GM23338 (cell line): ENCODE measurements around the gene CDHR2. TPM values are rescaled to one million over a fixed set of nuclear protein-coding genes. Genes with fewer than 3 reads are reported as not detected.
A peak's percentile ranks its signal among the peaks of the same experiment; 100 is the strongest.
"Not testable (repeated sequence)": the region's sequence is repeated elsewhere in the genome, so short reads cannot be mapped to it uniquely, and the experiment has no call there.

Experiments used
- ATAC-seq: fragments of 200-7000 bp; cut with Tn5 transposase; 3 replicates; pipeline ENCODE4 v1.9.1; 2020
- DNase-seq: peaks from one replicate; pipeline ENCODE4 v3.0.0-alpha.2; 2015; ENCODE audit warnings: low spot score
- H2AFZ ChIP-seq: fragments of 200-600 bp; sonication (generic); 2 replicates; pipeline ENCODE4 v1.8.0; 2016; ENCODE audit warnings: antibody characterized with exemption, mild to moderate bottlenecking, moderate library complexity
- H3F3A ChIP-seq: fragments of 200-600 bp; sonication (generic); replicated peaks from 2 replicates; pipeline ENCODE4 v1.8.0; 2017; ENCODE audit warnings: antibody characterized with exemption, mixed run types, low read depth
- H3K27ac ChIP-seq: fragments of 200-600 bp; sonication (generic); 2 replicates; pipeline ENCODE4 v1.6.1; 2016; ENCODE audit warnings: low read depth
- H3K27me3 ChIP-seq: fragments of 200-600 bp; sonication (generic); 2 replicates; pipeline ENCODE4 v1.8.0; 2016; ENCODE audit warnings: mild to moderate bottlenecking, mixed run types, moderate library complexity; ENCODE audit not compliant: insufficient read depth
- H3K36me3 ChIP-seq: fragments of 200-600 bp; sonication (generic); 2 replicates; pipeline ENCODE4 v1.8.0; 2016; ENCODE audit warnings: mild to moderate bottlenecking; ENCODE audit not compliant: insufficient read depth
- H3K4me1 ChIP-seq: fragments of 200-600 bp; sonication (generic); 2 replicates; pipeline ENCODE4 v1.8.0; 2016; ENCODE audit warnings: mild to moderate bottlenecking, moderate library complexity; ENCODE audit not compliant: insufficient read depth
- H3K4me2 ChIP-seq: fragments of 200-600 bp; sonication (generic); 2 replicates; pipeline ENCODE4 v1.7.1; 2017; ENCODE audit warnings: mixed run types
- H3K4me3 ChIP-seq: fragments of 200-600 bp; sonication (generic); 2 replicates; pipeline ENCODE4 v1.6.1; 2016; ENCODE audit warnings: mixed run types
- H3K79me2 ChIP-seq: fragments of 200-600 bp; sonication (generic); replicated peaks from 2 replicates; pipeline ENCODE4 v1.8.0; 2017; ENCODE audit warnings: mild to moderate bottlenecking; ENCODE audit not compliant: insufficient read depth
- H3K9me2 ChIP-seq: fragments of 200-600 bp; sonication (generic); 2 replicates; pipeline ENCODE4 v1.8.0; 2017; ENCODE audit not compliant: insufficient read depth
- H4K20me1 ChIP-seq: fragments of 200-600 bp; sonication (generic); replicated peaks from 2 replicates; pipeline ENCODE4 v1.8.0; 2017; ENCODE audit warnings: mild to moderate bottlenecking; ENCODE audit not compliant: insufficient read depth
- H3K27ac Mint-ChIP-seq: 2 replicates; pipeline ENCODE4 v1.8.0; 2020; ENCODE audit warnings: inconsistent platforms, mild to moderate bottlenecking, moderate library complexity, mixed read lengths
- H3K27me3 Mint-ChIP-seq: 3 replicates; pipeline ENCODE4 v1.8.0; 2022; ENCODE audit warnings: low read depth, mild to moderate bottlenecking, moderate library complexity, mixed read lengths, inconsistent platforms; ENCODE audit not compliant: insufficient read depth, poor library complexity
- H3K36me3 Mint-ChIP-seq: 3 replicates; pipeline ENCODE4 v1.8.0; 2021; ENCODE audit warnings: low read depth, mild to moderate bottlenecking, inconsistent platforms, moderate library complexity, mixed read lengths
- H3K4me1 Mint-ChIP-seq: 3 replicates; pipeline ENCODE4 v1.8.0; 2020; ENCODE audit warnings: mild to moderate bottlenecking, inconsistent platforms, mixed read lengths
- H3K4me3 Mint-ChIP-seq: 3 replicates; pipeline ENCODE4 v1.8.0; 2021; ENCODE audit warnings: moderate library complexity, mild to moderate bottlenecking, inconsistent platforms, mixed read lengths
- H3K9me3 Mint-ChIP-seq: 3 replicates; pipeline ENCODE4 v1.8.0; 2020; ENCODE audit warnings: moderate library complexity, mild to moderate bottlenecking, inconsistent platforms, mixed read lengths
- CTCF ChIP-seq, 2 experiments: fragments of 200-600 bp in 1 of 2; sonication (generic) in 1 of 2; conservative IDR thresholded peaks; 2 replicates each; pipeline versions ENCODE4 v1.5.1 to v1.6.1; 2016 to 2017; ENCODE audit warnings: antibody characterized with exemption in 2 of 2, low read depth in 2 of 2, mild to moderate bottlenecking in 2 of 2, moderate library complexity in 1 of 2
- NANOG ChIP-seq: IDR thresholded peaks from 2 replicates; pipeline ENCODE4 v1.6.1; 2016; ENCODE audit warnings: antibody characterized with exemption, borderline replicate concordance
- POLR2AphosphoS5 ChIP-seq: IDR thresholded peaks from 2 replicates; pipeline ENCODE4 v1.6.1; 2016; ENCODE audit warnings: antibody characterized with exemption, low read depth
- STAT1 ChIP-seq: IDR thresholded peaks from one replicate; pipeline ENCODE4 v1.6.1; 2016; ENCODE audit warnings: antibody characterized with exemption; ENCODE audit not compliant: unreplicated experiment
- ZNF462 ChIP-seq: fragments of 250-450 bp; sonication (Bioruptor Pico); IDR thresholded peaks from 2 replicates; pipeline ENCODE4 v1.5.0; 2020; ENCODE audit warnings: mild to moderate bottlenecking, moderate library complexity
- polyA plus RNA-seq: library from polyadenylated mRNA; unstranded; fragments of >200 nt; fragmentation: Nextera tagmentation; extraction: Ambion mirVana; gene quantifications from 2 replicates; pipeline ENCODE4 v1.2.1, GENCODE V29; 2016
- total RNA-seq: library from RNA; depleted of rRNA; stranded (reverse); fragments of >200 nt; shearing (Covaris generic); gene quantifications from 2 replicates; pipeline ENCODE4 v1.2.3, GENCODE V29; 2014

CDHR2 gene
- total and polyA plus RNA-seq, 2 experiments from 2014 or later, result not detected

GRCh38 chr5:176597417-176598389, 48.6 kb downstream of the CDHR2 start:
- peaks cover 26% of the 10 kb centered on the region for H3K27me3 Mint-ChIP-seq
- no peaks in the 10 kb centered on the region for H3F3A ChIP-seq
- no peaks in the 10 kb centered on the region for H4K20me1 ChIP-seq
- H3K4me2 ChIP-seq, result peak overlapping the region; percentile 73
- H3K79me2 ChIP-seq, result no peaks in the 10 kb centered on the region
- peak overlapping the region; percentile 32; the same call in 2 of the 3 replicates for H3K4me3 Mint-ChIP-seq
- TF ChIP-seq NANOG, result no peak
- peak in 1 of 2 experiments; percentile 65; a peak in 2 of 4 replicates for TF ChIP-seq CTCF (conservative IDR thresholded peaks at IDR 0.05; ENCODE audit: low read depth in 2 of 2)
- peaks cover 13% of the 10 kb centered on the region for H3K9me3 Mint-ChIP-seq
- H3K4me1 ChIP-seq, result no peaks in the 10 kb centered on the region
- H3K4me1 Mint-ChIP-seq, result peaks cover 4% of the 10 kb centered on the region
- H3K4me3 ChIP-seq, result peak overlapping the region; percentile 49
- ATAC-seq (peak; percentile 14), DNase-seq (peak; percentile 38)
- peaks cover 22% of the 10 kb centered on the region for H3K36me3 Mint-ChIP-seq
- H2AFZ ChIP-seq, result peak overlapping the region; percentile 84; the same call in 1 of the 2 replicates
- H3K36me3 ChIP-seq, result no peaks in the 10 kb centered on the region
- H3K27ac ChIP-seq, result no peak overlapping the region
- peaks cover 5% of the 10 kb centered on the region; the same call in 1 of the 2 replicates for H3K9me2 ChIP-seq
- peaks cover 16% of the 10 kb centered on the region for H3K27me3 ChIP-seq
- no peak overlapping the region for H3K27ac Mint-ChIP-seq

DNA sequence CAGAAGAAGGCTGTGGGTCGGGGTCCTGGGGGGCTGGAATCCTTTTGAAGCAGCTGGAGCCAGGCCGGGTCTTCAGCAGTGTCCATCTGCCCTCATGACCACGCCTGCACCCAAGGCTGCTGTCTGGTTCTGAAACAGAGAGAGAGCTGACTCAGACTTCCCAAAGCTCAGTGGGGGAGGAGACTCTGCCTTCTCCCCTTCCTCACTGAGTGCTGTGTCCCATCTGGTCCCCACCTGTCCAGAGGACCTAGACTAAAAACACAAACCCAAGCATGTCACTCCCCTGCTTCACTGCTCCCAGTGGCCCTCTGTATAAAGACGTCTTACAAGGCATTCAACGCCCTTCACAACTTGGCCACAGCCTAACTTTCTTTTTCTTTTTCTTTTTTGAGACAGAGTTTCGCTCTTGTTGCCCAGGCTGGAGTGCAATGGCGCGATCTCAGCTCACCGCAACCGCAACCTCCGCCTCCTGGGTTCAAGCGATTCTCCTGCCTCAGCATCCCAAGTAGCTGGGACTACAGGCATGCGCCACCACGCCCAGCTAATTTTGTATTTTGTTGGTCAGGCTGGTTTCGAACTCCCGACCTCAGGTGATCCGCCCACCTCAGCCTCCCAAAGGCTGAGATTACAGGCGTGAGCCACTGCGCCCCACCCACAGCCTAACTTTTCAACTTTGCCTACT, 50.7 kb downstream of the CDHR2 start:
- not testable (repeated sequence) for ATAC-seq, H3F3A ChIP-seq, H3K79me2 ChIP-seq, H2AFZ ChIP-seq, H3K27ac Mint-ChIP-seq, H3K4me3 Mint-ChIP-seq, H3K4me2 ChIP-seq, H3K36me3 ChIP-seq, DNase-seq, H3K4me3 ChIP-seq, H3K4me1 ChIP-seq, H3K9me2 ChIP-seq, H3K27ac ChIP-seq
- Histone ChIP-seq H3K27me3 (peaks cover 16% of the 10 kb centered on the region), H4K20me1 (peaks cover 13% of the 10 kb centered on the region; the same call in 1 of the 2 replicates)
- H3K4me1 Mint-ChIP-seq, result peaks cover 14% of the 10 kb centered on the region
- H3K9me3 Mint-ChIP-seq, result peaks cover 13% of the 10 kb centered on the region
- peaks cover 18% of the 10 kb centered on the region for H3K36me3 Mint-ChIP-seq
- peaks cover 20% of the 10 kb centered on the region for H3K27me3 Mint-ChIP-seq

- Histone ChIP-seq H3F3A (no peaks in the 10 kb centered on the region), H3K9me2 (no peaks in the 10 kb centered on the region), H2AFZ (no peak overlapping the region), H3K27ac (no peak overlapping the region), H3K4me3 (no peak overlapping the region), H3K4me1 (peaks cover 9% of the 10 kb centered on the region), H3K36me3 (no peaks in the 10 kb centered on the region), H4K20me1 (peaks cover 13% of the 10 kb centered on the region; the same call in 1 of the 2 replicates), H3K27me3 (peaks cover 10% of the 10 kb centered on the region; the same call in 1 of the 2 replicates), H3K4me2 (no peak overlapping the region), H3K79me2 (no peaks in the 10 kb centered on the region)
- H3K27ac Mint-ChIP-seq, result no peak overlapping the region
- H3K9me3 Mint-ChIP-seq, result peaks cover 5% of the 10 kb centered on the region
- no peak for ATAC-seq
- no peak overlapping the region for H3K4me3 Mint-ChIP-seq
- H3K4me1 Mint-ChIP-seq, result peaks cover 14% of the 10 kb centered on the region
- H3K36me3 Mint-ChIP-seq, result peaks cover 18% of the 10 kb centered on the region
- DNase-seq, result no peak
- H3K27me3 Mint-ChIP-seq, result peaks cover 11% of the 10 kb centered on the region
- TF ChIP-seq POLR2AphosphoS5 (no peak), STAT1 (no peak), ZNF462 (CRISPR knock-in tag) (no peak)
These were observed 52.9 kb downstream of the CDHR2 start for GRCh38 chr5:176601901-176602482.
